ENCODE measurements around the gene SRGAP3. TPM values are rescaled to one million over a fixed set of nuclear protein-coding genes. Genes with fewer than 3 reads are reported as not detected.

SRGAP3 gene
- total RNA-seq, 1 donor = 2.5 TPM

DNA sequence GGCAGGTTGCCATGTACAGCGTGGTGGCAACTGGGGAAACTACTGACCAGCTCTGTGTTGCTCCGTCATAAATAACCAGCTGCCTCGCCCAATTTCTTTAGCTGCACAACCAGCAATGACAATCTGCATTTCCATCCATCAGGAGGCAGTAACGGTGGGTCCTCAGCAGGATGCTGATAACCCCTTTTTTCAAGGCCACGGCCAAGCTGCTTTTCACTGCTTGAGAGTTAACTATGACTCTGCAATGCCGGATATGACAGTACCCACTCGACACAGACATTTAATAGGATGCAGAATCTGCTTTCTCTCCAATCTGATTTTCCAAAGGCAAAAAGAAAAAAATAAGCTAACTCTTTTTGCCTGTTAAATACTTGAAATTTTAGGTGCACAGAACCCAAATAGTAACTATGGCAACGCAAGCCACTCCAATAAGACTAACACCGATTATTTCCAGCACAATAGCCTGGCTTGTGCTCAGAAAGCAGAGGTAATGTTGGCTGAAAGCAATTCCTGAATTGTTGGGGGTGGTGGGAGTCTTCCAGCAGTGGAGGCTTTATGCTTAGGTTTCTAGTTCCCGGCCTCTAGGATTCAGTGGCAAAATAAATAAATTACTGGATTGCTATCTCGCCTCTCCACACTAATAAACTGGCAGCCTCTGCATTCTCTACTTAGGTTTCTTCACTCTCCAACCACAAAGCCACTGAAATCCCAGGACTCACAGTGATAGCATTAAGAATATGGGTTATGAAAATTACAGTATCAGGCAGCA, 31.2 kb upstream of the SRGAP3 start:
- Histone ChIP-seq H4K20me1 (ENCODE audit: insufficient read depth, low read length) (no peaks in the 10 kb centered on the region), H3K4me1 (ENCODE audit: insufficient read depth, low read length) (peaks cover 12% of the 10 kb centered on the region), H3K36me3 (ENCODE audit: insufficient read depth, low read length) (no peaks in the 10 kb centered on the region), H3K79me2 (ENCODE audit: insufficient read depth, low read length) (no peaks in the 10 kb centered on the region), H2AFZ (ENCODE audit: low read length) (peak overlapping the region; percentile 47), H3K4me3 (ENCODE audit: insufficient read depth, low read length) (peak overlapping the region; percentile 16), H3K4me2 (ENCODE audit: insufficient read depth, low read length) (peak overlapping the region; percentile 27), H3K9me3 (ENCODE audit: low read depth, low read length) (no peaks in the 10 kb centered on the region), H3K27me3 (ENCODE audit: insufficient read depth, low read length) (no peaks in the 10 kb centered on the region), H3K27ac (ENCODE audit: low read depth, low read length) (peak overlapping the region; percentile 20)
- DNase-seq (ENCODE audit: insufficient read length, low spot score, missing footprints) = peak; percentile 60
- TF ChIP-seq, protein P1, sequence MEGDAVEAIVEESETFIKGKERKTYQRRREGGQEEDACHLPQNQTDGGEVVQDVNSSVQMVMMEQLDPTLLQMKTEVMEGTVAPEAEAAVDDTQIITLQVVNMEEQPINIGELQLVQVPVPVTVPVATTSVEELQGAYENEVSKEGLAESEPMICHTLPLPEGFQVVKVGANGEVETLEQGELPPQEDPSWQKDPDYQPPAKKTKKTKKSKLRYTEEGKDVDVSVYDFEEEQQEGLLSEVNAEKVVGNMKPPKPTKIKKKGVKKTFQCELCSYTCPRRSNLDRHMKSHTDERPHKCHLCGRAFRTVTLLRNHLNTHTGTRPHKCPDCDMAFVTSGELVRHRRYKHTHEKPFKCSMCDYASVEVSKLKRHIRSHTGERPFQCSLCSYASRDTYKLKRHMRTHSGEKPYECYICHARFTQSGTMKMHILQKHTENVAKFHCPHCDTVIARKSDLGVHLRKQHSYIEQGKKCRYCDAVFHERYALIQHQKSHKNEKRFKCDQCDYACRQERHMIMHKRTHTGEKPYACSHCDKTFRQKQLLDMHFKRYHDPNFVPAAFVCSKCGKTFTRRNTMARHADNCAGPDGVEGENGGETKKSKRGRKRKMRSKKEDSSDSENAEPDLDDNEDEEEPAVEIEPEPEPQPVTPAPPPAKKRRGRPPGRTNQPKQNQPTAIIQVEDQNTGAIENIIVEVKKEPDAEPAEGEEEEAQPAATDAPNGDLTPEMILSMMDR (IDR thresholded peaks at IDR 0.05; ENCODE audit: extremely low read depth, low read depth, low read length) = no peak

DNA sequence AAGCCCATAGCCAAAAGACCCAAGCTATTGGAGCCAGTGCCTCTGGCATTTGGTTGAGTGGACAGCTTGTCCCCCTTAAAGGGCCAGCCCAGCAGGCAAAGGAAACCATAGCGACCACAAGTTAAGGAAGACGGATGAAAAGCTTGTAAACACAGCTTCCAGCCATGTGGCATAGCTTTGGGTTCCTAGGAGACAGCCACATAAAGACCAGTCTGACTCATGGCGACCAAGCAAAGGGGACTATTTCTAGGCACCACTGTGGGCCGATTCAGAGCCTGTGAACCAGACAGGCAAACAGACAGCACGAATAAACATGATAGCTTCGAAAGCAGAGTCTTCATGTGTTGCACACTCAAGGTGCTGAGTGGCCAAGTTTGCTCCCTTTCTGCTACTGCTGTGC, 30.5 kb upstream of the SRGAP3 start:
- H2AFZ ChIP-seq (ENCODE audit: low read length) = no peak overlapping the region
- peak; percentile 84 for DNase-seq (ENCODE audit: insufficient read length, low spot score, missing footprints)

DNA sequence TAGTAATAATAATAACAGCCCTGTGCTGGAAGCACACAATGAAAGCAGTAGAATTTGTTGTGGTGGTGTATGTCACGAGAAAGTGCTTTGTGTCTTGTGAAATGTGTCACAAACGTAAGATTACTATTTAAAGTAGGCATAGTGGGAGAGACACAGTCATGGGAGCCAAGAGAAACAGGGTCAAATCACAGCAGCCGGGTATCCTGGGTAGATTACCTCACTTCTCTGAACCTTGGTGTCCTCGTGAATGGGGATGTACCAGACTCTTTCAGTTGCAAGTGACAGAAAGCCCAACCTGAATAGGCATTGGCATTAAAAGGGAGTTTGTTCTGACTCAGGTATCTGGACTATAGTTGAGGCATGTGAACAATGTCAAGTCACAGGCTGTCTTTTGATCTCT, 29.1 kb upstream of the SRGAP3 start:
- Histone ChIP-seq H3K79me2 (ENCODE audit: insufficient read depth, low read length) (no peaks in the 10 kb centered on the region), H2AFZ (ENCODE audit: low read length) (no peak overlapping the region), H3K9me3 (ENCODE audit: low read depth, low read length) (no peaks in the 10 kb centered on the region), H3K27ac (ENCODE audit: low read depth, low read length) (no peak overlapping the region), H3K27me3 (ENCODE audit: insufficient read depth, low read length) (no peaks in the 10 kb centered on the region), H3K4me2 (ENCODE audit: insufficient read depth, low read length) (no peak overlapping the region), H3K36me3 (ENCODE audit: insufficient read depth, low read length) (no peaks in the 10 kb centered on the region), H4K20me1 (ENCODE audit: insufficient read depth, low read length) (no peaks in the 10 kb centered on the region), H3K4me3 (ENCODE audit: insufficient read depth, low read length) (no peak overlapping the region), H3K4me1 (ENCODE audit: insufficient read depth, low read length) (peaks cover 12% of the 10 kb centered on the region)
- TF ChIP-seq, protein P1 (IDR thresholded peaks at IDR 0.05; ENCODE audit: extremely low read depth, low read depth, low read length) = no peak
- no peak for DNase-seq (ENCODE audit: insufficient read length, low spot score, missing footprints)

More for the DNA sequence above, 30.5 kb upstream of the SRGAP3 start:
- Histone ChIP-seq H3K4me2 (ENCODE audit: insufficient read depth, low read length) (peak overlapping the region; percentile 27), H4K20me1 (ENCODE audit: insufficient read depth, low read length) (no peaks in the 10 kb centered on the region), H3K27me3 (ENCODE audit: insufficient read depth, low read length) (no peaks in the 10 kb centered on the region), H3K79me2 (ENCODE audit: insufficient read depth, low read length) (no peaks in the 10 kb centered on the region), H3K4me3 (ENCODE audit: insufficient read depth, low read length) (peak overlapping the region; percentile 16), H3K4me1 (ENCODE audit: insufficient read depth, low read length) (peaks cover 12% of the 10 kb centered on the region), H3K27ac (ENCODE audit: low read depth, low read length) (no peak overlapping the region), H3K36me3 (ENCODE audit: insufficient read depth, low read length) (no peaks in the 10 kb centered on the region), H3K9me3 (ENCODE audit: low read depth, low read length) (no peaks in the 10 kb centered on the region)
- TF ChIP-seq, protein P1 (IDR thresholded peaks at IDR 0.05; ENCODE audit: extremely low read depth, low read depth, low read length) = no peak

DNA sequence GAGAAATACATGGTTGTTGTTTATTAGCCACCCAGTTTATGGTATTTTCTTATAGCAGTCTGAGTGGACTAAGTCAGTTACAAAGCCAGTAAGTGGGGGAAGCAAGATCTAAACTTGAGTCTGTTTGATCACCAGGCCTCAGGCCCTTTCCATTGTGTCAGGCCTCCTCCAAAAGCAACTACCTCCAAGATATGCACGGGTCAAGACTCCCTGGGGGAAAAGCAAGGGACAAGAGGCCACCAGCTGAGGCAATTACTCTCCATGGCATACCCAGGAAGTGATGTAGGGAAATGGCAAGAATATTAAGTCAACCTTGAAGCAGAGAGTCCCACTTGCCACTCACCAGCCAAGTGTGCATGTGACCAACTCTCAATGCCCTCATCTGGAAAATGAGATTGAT, 28.6 kb upstream of the SRGAP3 start:
- TF ChIP-seq, protein P1 (IDR thresholded peaks at IDR 0.05; ENCODE audit: extremely low read depth, low read depth, low read length) = no peak
- H3K4me1 ChIP-seq (ENCODE audit: insufficient read depth, low read length) = peaks cover 12% of the 10 kb centered on the region
- no peak for DNase-seq (ENCODE audit: insufficient read length, low spot score, missing footprints)
- no peaks in the 10 kb centered on the region for H3K27me3 ChIP-seq (ENCODE audit: insufficient read depth, low read length)
- H3K36me3 ChIP-seq (ENCODE audit: insufficient read depth, low read length) = no peaks in the 10 kb centered on the region
- no peaks in the 10 kb centered on the region for H3K9me3 ChIP-seq (ENCODE audit: low read depth, low read length)
- H4K20me1 ChIP-seq (ENCODE audit: insufficient read depth, low read length) = no peaks in the 10 kb centered on the region
- H3K4me3 ChIP-seq (ENCODE audit: insufficient read depth, low read length) = no peak overlapping the region
- no peak overlapping the region for H3K27ac ChIP-seq (ENCODE audit: low read depth, low read length)
- H3K4me2 ChIP-seq (ENCODE audit: insufficient read depth, low read length) = no peak overlapping the region
- no peak overlapping the region for H2AFZ ChIP-seq (ENCODE audit: low read length)
- H3K79me2 ChIP-seq (ENCODE audit: insufficient read depth, low read length) = no peaks in the 10 kb centered on the region
